Measurements from ENCODE around the gene RPL22L1. TPM values are rescaled to one million over a fixed set of nuclear protein-coding genes. Genes with fewer than 3 reads are reported as not detected.
A peak's percentile ranks its signal among the peaks of the same experiment; 100 is the strongest.

RPL22L1 gene
- total and polyA plus RNA-seq, 2 experiments from 2014 or later: 33.2 to 49.2 TPM

GRCh38 chr3:170844377-170844776 lies 25.6 kb downstream of the RPL22L1 start:
- no peak for DNase-seq (ENCODE audit: low read depth in 1 of 2, low spot score in 1 of 2)
- Histone ChIP-seq H3K27me3 (no peaks in the 10 kb centered on the region), H3K9me3 (ENCODE audit: low read depth) (no peaks in the 10 kb centered on the region), H3K4me1 (ENCODE audit: low read depth) (no peaks in the 10 kb centered on the region), H3K4me3 (no peak overlapping the region), H3K27ac (no peak overlapping the region), H3K36me3 (no peaks in the 10 kb centered on the region)
- no peak for TF ChIP-seq CTCF (IDR thresholded peaks at IDR 0.05; ENCODE audit: low read depth, low read length)

DNA sequence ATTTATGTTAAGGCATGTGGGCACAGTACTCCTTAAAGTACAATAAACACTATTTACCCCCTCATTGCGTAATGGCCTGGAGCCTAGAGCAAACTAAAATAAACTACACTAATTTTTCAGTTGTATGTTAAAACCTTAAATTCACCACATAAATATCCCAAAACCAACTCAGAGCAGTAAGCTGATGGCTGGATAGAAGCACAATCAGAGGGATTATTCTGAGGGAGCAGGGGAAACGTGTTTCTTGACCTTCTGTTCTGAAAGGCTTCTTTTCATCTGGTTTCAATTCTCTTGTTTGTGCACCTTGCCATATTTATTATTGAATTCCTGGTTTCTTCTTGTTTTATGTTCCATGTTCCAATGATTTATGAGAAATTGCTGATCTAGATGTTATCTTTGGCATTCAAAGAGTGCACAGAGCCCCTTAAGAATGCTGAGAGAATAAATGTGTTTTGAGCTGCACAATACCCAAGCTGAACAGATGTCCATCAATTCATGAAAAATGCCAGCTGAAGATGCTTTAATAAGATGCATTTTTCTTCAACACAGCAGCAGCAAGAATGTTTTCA lies 29.6 kb downstream of the RPL22L1 start:
- H3K4me3 ChIP-seq: no peak overlapping the region
- no peaks in the 10 kb centered on the region for H3K27me3 ChIP-seq
- TF ChIP-seq CTCF (IDR thresholded peaks at IDR 0.05; ENCODE audit: low read depth, low read length): no peak
- H3K4me1 ChIP-seq (ENCODE audit: low read depth): peaks cover 2% of the 10 kb centered on the region
- H3K36me3 ChIP-seq: no peaks in the 10 kb centered on the region
- H3K9me3 ChIP-seq (ENCODE audit: low read depth): no peaks in the 10 kb centered on the region
- no peak overlapping the region for H3K27ac ChIP-seq
- DNase-seq (ENCODE audit: low read depth in 1 of 2, low spot score in 1 of 2): no peak

- no peaks in the 10 kb centered on the region for H3K9me3 ChIP-seq (ENCODE audit: low read depth)
- peaks cover 6% of the 10 kb centered on the region for H3K4me1 ChIP-seq (ENCODE audit: low read depth)
- no peaks in the 10 kb centered on the region for H3K36me3 ChIP-seq
- no peak overlapping the region for H3K27ac ChIP-seq
- DNase-seq (ENCODE audit: low read depth in 1 of 2, low spot score in 1 of 2): no peak
- no peak for TF ChIP-seq CTCF (IDR thresholded peaks at IDR 0.05; ENCODE audit: low read depth, low read length)
- no peak overlapping the region for H3K4me3 ChIP-seq
- no peaks in the 10 kb centered on the region for H3K27me3 ChIP-seq
Observed at GRCh38 chr3:170839518-170840100, 30.4 kb downstream of the RPL22L1 start.

DNA sequence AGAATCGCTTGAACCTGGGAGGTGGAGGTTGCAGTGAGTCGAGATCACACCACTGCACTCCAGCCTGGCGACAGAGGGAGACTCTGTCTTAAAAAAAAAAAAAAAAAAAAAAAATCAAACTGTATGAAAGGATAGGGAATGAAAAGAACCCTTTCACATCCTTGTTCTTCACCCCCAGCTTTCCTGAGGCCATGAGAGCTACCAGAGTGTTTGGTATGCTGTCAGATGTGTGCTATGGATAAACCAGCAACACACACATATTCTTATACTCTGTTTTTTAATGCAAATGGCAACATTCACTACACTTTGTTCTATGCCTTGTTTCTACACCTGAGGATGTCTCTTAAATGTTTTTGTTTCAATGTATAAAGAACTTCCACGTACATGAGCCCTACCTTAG lies 33.5 kb downstream of the RPL22L1 start:
- Histone ChIP-seq H3K4me1 (ENCODE audit: low read depth) (peaks cover 6% of the 10 kb centered on the region), H3K9me3 (ENCODE audit: low read depth) (no peaks in the 10 kb centered on the region), H3K27ac (no peak overlapping the region), H3K27me3 (no peaks in the 10 kb centered on the region), H3K4me3 (no peak overlapping the region), H3K36me3 (no peaks in the 10 kb centered on the region)
- no peak for TF ChIP-seq CTCF (IDR thresholded peaks at IDR 0.05; ENCODE audit: low read depth, low read length)
- no peak for DNase-seq (ENCODE audit: low read depth in 1 of 2, low spot score in 1 of 2)

DNA sequence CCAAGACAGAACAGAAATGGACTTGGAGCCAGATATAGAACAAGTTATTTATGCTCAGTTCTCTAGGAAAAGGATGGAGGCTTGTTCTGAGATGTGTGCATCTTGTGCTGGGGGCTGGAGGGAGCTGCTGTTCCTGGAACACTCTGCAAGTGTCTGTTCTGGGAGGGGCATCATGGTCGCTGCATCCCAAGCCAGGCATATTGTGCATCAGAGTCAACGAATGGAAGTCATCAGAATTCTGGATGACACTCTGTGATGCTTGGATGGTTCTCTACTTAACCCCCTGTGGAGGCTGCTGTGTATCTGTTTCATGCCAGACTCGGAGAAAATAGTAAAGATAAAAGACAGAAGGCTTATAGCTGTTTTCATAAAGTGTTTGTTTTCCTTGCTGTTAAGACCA lies 34.7 kb downstream of the RPL22L1 start:
- Histone ChIP-seq H3K36me3 (no peaks in the 10 kb centered on the region), H3K4me1 (ENCODE audit: low read depth) (peaks cover 9% of the 10 kb centered on the region), H3K9me3 (ENCODE audit: low read depth) (no peaks in the 10 kb centered on the region), H3K27me3 (no peaks in the 10 kb centered on the region), H3K4me3 (no peak overlapping the region), H3K27ac (no peak overlapping the region)
- no peak for TF ChIP-seq CTCF (IDR thresholded peaks at IDR 0.05; ENCODE audit: low read depth, low read length)
- peak in 1 of 2 donors; percentile 27 for DNase-seq (ENCODE audit: low read depth in 1 of 2, low spot score in 1 of 2)
